ENCODE results near the gene SIN3B. TPM values are rescaled to one million over a fixed set of nuclear protein-coding genes. Genes with fewer than 3 reads are reported as not detected.

The SIN3B gene
- total and polyA plus RNA-seq, 2 donors (not counting 1 experiment from before 2014, with no cell fraction given), result 118 to 138 TPM

- Histone ChIP-seq H3K9ac (ENCODE audit: low read length) (no peak overlapping the region), H3K27me3 (replicated peaks in 1 of 4; ENCODE audit: control extremely low read depth in 1 of 4, control insufficient read depth in 3 of 4, insufficient read depth in 4 of 4, low read length in 3 of 4) (no peaks in the 10 kb centered on the region), H3K36me3 (replicated peaks in 1 of 2; ENCODE audit: control extremely low read depth in 1 of 2, control insufficient read depth in 1 of 2, extremely low read depth in 1 of 2, insufficient read depth in 2 of 2, low read length in 1 of 2) (peaks cover 0 to 86% of the 10 kb centered on the region in 2 experiments), H3K27ac (ENCODE audit: low read length in 2 of 2) (no peak overlapping the region), H3K4me3 (ENCODE audit: control extremely low read depth in 1 of 5, extremely low read depth in 1 of 5, insufficient read depth in 1 of 5, low read depth in 2 of 5, low read length in 4 of 5) (no peak overlapping the region), H3K4me2 (replicated peaks; ENCODE audit: low read depth, low read length, poor library complexity, severe bottlenecking) (no peak overlapping the region), H3K9me3 (ENCODE audit: control extremely low read depth in 1 of 3, control insufficient read depth in 2 of 3, insufficient read depth in 1 of 3, low read length in 2 of 3) (no peaks in the 10 kb centered on the region), H3K4me1 (ENCODE audit: control insufficient read depth in 2 of 2, insufficient read depth in 2 of 2, low read length in 2 of 2) (no peaks in the 10 kb centered on the region), H2AFZ (ENCODE audit: insufficient read depth, low read depth, low read length, poor library complexity, severe bottlenecking) (no peak overlapping the region), H4K20me1 (ENCODE audit: control insufficient read depth, insufficient read depth, low read length, poor library complexity, severe bottlenecking) (peaks cover 16% of the 10 kb centered on the region), H3K79me2 (ENCODE audit: control insufficient read depth, insufficient read depth, low read length) (peaks cover 23% of the 10 kb centered on the region)
- intact Hi-C loops (cut with micrococcal nuclease), result no loop called here
- Mint-ChIP-seq H3K9me3 (ENCODE audit: insufficient read depth) (no peaks in the 10 kb centered on the region), H3K27me3 (no peaks in the 10 kb centered on the region), H3K27ac (no peak overlapping the region), H3K4me1 (peaks cover 1% of the 10 kb centered on the region), H3K4me3 (no peak overlapping the region)
- DNase-seq (no peak), ATAC-seq (ENCODE audit: low read depth) (no peak)
- ChIA-PET POLR2A (no interaction called here), CTCF (no interaction called here)
- TF ChIP-seq EZH2 (IDR thresholded peaks at IDR 0.05; ENCODE audit: borderline replicate concordance, insufficient read depth, low read depth, low read length, poor library complexity, severe bottlenecking) (no peak), CTCF (IDR thresholded peaks at IDR 0.05) (no peak)
- 100% methylated on average over 4 of the region's 6 CpGs for WGBS (ENCODE audit: insufficient coverage)
Observed at GRCh38 chr19:16847430-16847829, 18.2 kb downstream of the SIN3B start.

GRCh38 chr19:16849168-16849567 is 20.0 kb downstream of the SIN3B start:
- Mint-ChIP-seq H3K4me3 (no peak overlapping the region), H3K27me3 (no peaks in the 10 kb centered on the region), H3K4me1 (peaks cover 1% of the 10 kb centered on the region), H3K9me3 (ENCODE audit: insufficient read depth) (no peaks in the 10 kb centered on the region), H3K27ac (no peak overlapping the region)
- Histone ChIP-seq H3K27me3 (replicated peaks in 1 of 4; ENCODE audit: control extremely low read depth in 1 of 4, control insufficient read depth in 3 of 4, insufficient read depth in 4 of 4, low read length in 3 of 4) (no peaks in the 10 kb centered on the region), H3K4me3 (ENCODE audit: control extremely low read depth in 1 of 5, extremely low read depth in 1 of 5, insufficient read depth in 1 of 5, low read depth in 2 of 5, low read length in 4 of 5) (no peak overlapping the region), H2AFZ (ENCODE audit: insufficient read depth, low read depth, low read length, poor library complexity, severe bottlenecking) (no peak overlapping the region), H3K79me2 (ENCODE audit: control insufficient read depth, insufficient read depth, low read length) (peaks cover 10% of the 10 kb centered on the region), H3K4me2 (replicated peaks; ENCODE audit: low read depth, low read length, poor library complexity, severe bottlenecking) (no peak overlapping the region), H3K9ac (ENCODE audit: low read length) (no peak overlapping the region), H3K36me3 (replicated peaks in 1 of 2; ENCODE audit: control extremely low read depth in 1 of 2, control insufficient read depth in 1 of 2, extremely low read depth in 1 of 2, insufficient read depth in 2 of 2, low read length in 1 of 2) (peaks cover 0 to 87% of the 10 kb centered on the region in 2 experiments), H4K20me1 (ENCODE audit: control insufficient read depth, insufficient read depth, low read length, poor library complexity, severe bottlenecking) (peaks cover 5% of the 10 kb centered on the region), H3K27ac (ENCODE audit: low read length in 2 of 2) (no peak overlapping the region), H3K4me1 (ENCODE audit: control insufficient read depth in 2 of 2, insufficient read depth in 2 of 2, low read length in 2 of 2) (no peaks in the 10 kb centered on the region), H3K9me3 (ENCODE audit: control extremely low read depth in 1 of 3, control insufficient read depth in 2 of 3, insufficient read depth in 1 of 3, low read length in 2 of 3) (no peaks in the 10 kb centered on the region)
- POLR2A ChIA-PET, result no interaction called here
- no CpG with 5 or more reads among the region's 1 CpG for WGBS (ENCODE audit: insufficient coverage)
- DNase-seq (no peak), ATAC-seq (ENCODE audit: low read depth) (no peak)
- TF ChIP-seq EZH2 (IDR thresholded peaks at IDR 0.05; ENCODE audit: borderline replicate concordance, insufficient read depth, low read depth, low read length, poor library complexity, severe bottlenecking) (no peak), CTCF (IDR thresholded peaks at IDR 0.05) (no peak)
- intact Hi-C loops (cut with micrococcal nuclease), result no loop called here
- CTCF ChIA-PET, result no interaction called here

Data from B cell (primary cell).